Brain pericyte (primary cell): Measurements from ENCODE around the gene SYVN1.
"Not testable (repeated sequence)": the region's sequence is repeated elsewhere in the genome, so short reads cannot be mapped to it uniquely, and the experiment has no call there.

Experiments
- DNase-seq: peaks from one replicate; pipeline ENCODE4 v3.0.0-alpha.2; 2012; ENCODE audit warnings: low read depth, low spot score

SYVN1 gene

DNA sequence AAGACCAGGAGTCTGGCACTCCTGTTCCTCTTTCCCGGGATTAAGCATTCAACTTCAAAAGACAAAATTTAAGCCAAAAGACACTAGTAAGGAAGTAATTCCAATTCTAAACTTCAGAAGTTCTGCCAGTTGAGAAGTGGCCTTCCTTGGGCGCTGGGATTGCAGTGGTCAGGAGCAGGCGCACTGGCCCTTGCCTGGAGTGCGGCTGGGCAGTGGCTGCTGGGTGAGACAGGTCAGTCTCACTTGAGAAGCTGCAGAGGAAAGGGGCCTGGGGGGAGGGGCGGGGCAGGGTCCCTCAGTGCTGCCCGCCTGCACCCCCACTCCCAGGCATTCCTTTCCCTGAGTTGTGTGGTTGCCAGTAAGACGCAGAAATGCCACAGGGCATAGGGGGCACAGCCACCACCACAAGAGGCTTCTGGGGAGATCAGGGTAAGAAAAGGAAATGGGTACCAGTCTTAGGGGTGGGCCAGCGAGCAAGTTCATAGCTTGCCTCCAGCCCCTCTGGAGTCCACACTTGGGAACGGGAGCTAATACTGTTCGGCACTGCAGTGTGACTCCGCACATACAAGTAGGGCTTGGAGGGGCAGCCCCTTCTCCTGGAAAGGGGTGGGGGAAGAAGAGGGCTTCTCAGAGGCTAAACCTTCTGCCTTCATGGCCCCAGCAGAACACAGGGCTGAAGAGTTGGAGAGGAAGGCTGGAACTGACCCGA, 6.7 kb downstream of the SYVN1 start:
- no peak for DNase-seq

DNA sequence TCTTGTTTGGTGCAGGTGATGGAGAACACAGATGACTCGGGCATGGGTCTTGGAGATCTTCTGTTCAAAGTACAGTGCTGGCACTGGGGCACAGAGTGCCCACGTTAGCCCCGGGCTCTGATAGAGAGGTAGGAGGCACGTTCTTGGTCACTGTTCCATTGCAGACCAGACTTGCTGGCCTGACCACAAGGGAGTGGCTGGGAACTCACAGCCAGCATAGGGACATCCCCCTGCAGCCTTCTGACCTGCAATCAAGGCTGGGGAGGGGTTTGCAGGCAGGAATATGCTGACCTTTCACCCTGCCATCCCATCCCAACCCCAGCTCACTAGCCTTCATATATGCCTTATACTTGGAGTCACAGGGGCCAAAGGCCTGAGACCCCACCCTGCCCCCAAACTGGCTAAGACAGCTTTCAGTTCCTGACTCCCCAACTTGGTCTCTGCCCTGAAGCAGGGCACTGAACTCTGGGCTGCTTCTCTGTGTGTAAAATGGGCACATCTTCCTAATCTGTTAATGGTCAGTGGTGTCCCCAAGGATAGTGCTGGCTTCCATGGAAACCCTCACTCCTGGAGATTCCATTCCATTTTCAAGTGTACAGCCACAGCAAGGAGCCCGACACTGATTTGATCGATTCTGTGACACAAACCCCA, 7.6 kb downstream of the SYVN1 start:
- no peak for DNase-seq

DNA sequence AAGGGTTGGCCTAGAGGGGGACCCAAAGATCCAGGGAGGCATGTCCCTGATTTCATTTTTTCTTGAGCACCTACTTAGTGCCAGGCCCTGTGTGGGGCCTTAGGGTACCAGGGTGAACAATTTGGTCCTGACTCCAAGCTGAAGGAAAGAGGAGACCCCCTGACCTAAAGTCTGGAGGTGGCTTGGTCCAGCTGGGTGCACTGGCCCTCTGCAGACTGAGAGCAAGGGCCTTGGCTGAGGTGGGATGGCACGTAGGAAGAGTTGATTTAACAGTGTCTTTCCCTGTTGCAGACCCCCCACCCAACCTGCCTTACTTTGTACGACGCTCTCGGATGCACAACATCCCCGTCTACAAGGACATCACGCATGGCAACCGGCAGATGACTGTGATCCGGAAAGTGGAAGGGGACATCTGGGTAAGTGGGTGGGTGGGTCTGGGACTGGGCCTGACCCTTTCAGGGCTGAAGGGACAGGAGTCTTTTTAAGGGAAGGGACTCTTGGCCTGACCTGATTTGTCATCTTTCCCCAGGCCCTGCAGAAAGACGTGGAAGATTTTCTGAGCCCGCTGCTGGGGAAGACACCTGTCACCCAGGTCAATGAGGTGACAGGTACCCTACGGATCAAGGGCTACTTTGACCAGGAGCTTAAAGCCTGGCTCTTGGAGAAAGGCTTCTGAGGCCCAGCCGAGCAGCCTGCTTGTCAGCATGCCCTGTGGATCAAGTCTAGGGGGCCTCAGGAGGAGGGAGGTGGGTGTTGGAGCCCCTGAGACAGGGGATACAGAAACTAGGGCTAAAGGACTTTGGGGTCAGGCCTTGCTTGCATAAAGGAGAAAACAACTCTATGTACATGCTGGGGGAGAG, 8.9 kb downstream of the SYVN1 start:
- no peak for DNase-seq

DNA sequence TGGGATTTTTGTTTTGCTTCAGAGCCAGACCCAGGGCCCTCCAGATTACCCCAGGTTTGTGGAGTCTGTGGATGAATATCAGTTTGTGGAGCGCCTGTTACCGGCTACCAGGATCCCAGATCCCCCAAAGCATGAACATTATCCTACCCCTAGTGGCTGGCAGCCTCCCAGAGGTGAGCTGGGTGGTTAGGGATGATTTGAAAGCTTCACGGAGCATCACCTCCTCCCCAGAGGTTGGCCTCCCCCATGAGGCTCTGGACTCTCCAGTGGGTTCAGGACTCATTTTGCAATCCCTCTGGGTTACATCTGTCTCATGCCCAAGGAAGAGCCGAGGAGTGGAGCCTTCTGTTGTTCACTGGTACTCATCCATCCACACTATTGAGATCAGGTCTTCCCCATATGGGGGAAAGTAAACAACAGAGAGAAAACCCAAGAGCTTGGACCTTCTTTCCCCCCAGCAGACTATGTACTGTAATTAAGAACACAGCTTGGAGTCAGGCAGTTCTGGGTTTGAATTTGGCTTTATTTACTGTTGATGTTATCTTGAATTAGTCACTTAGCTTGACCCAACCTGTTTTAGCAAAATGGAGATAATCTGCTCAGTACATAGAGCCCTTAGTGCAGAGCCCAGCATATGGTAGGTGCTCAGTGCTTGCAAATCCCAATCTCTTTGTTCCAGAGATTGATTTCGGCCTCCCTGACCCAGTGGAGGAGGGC, 9.7 kb downstream of the SYVN1 start:
- no peak for DNase-seq

DNA sequence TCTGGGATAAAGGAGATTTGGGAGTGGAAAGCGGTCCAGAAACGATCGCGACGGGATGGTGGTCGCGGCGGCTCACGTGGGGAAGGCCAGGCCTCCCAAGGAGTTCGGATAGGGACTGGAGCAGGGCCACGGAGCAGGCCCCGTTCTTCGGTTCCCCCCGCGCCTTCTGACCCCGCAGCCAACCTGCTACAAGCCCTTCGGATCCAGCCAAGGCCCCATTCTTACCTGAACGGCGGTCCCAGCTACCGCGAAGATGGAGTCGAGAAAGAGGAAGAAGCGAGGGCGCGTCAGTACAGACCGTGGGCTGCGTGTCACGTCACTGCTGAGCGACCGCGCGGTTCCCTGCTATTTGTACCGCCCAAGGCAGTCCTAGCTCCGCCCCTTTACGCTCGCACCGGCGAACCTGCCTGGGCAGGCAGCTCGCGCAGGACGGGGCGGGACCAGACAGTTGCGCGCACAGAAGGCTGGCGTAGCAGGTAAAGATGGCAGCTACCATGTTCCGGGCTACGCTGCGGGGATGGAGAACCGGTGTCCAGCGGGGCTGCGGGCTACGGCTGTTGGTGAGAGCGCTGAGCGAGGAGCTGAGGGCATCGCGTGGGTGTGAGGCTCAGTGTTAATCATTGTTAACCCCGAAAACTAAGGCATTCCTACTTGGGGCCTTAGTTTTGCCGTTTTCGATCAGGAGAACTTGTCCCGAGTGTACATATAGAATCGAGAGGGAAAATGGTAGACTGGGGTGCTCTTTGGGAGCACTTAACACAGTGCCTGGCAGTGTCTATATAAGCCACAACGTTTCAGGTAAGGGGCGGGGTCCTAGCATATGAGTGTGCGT, 12.2 kb downstream of the SYVN1 start, which contains the start of the genes FAU and MRPL49:
Gene FAU, minus strand, starts transcription at position 270 of the 832 bp plus-strand sequence. CDS start 321 bp downstream, outside the sequence.
Gene MRPL49, plus strand, starts transcription at position 457 of the 832 bp plus-strand sequence. Its CDS starts 26 bp downstream, at position 483.
- peak; percentile 90 for DNase-seq

DNA sequence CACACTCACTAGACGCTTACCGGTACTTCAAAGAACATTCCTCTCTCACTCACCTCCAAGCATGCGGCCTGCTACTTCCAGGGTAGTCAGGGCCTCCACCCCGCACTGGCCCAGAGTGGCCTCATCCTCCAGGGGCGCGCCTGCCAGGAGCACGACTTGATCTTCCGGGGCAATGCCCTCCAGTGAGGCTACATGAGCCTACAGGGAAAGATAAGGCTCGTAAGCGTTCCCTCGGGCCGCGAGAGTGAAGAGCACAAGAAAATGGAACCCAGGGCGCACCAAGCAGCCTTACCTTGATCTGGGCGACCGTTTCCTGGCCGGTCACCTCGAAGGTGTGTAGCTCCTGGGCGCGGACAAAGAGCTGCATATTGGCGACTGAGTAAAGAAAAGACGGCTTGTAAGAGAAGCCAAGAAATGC, 12.9 kb downstream of the SYVN1 start:
- DNase-seq = no peak

DNA sequence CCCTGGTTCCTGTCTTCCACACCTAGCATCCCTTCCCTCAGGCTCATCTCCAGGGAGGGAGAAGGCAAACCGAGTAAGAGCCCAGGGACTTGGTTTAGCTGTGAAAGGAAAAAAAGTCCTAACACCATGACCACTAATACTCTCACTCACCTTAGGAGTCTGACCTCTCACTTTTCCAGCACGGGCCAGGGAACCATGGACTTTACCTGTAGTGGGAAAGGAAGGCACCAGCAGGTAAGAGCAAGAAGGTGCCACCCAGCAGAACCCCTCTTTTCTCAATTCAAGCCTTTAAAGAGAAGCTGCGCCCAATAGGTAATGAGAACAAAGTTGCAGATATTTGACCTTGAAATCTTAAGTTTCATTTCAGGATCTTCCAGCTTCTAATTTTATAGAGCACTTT, 13.5 kb downstream of the SYVN1 start:
- DNase-seq = no peak

DNA sequence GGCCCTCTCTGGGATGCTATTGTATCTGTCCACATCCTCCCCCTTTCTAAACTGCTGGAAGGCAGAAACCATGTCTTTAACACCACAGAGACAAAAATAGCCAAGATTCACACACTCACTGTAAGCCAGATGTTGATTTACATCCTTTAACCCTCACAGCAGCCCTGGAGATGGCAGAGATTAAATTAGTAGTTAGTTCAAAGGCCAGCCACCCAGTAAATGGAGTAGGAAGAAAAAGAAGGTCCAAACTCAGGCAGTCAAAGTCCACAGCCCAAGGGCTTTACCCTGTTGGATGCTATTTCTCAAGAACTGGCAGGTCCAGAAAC, 14.7 kb downstream of the SYVN1 start:
- no peak for DNase-seq

DNA sequence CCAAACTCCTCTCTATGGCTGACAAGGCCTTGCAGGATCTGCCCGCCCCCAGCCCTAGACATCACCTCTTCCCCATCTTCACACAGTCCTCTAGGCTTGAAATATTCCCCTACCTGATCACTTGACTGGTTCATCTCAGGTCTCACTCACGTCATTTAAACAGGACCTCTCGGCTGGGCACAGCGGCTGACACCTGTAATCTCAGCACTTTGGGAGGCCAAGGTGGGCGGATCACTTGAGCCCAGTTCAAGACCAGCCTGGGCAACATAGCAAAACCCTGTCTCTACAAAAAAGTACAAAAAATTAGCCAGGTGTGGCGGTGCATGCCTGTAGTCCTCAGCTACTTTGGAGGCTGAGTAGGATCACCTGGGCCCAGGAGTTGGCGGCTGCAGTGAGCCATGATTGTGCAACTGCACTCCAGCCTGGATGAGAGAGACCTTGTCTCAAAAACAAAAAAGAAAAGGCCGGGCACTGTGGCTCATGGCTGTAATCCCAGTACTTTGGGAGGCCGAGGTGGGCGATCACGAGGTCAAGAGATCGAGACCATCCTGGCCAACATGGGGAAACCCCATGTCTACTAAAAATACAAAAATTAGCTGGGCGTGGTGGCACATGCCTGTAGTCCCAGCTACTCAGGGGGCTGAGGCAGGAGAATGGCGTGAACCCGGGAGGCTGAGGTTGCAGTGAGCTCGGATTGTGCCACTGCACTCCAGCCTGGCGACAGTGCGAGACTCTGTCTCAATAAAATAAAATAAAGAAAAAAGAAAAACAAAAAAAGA, 15.2 kb downstream of the SYVN1 start:
- DNase-seq = not testable (repeated sequence)

DNA sequence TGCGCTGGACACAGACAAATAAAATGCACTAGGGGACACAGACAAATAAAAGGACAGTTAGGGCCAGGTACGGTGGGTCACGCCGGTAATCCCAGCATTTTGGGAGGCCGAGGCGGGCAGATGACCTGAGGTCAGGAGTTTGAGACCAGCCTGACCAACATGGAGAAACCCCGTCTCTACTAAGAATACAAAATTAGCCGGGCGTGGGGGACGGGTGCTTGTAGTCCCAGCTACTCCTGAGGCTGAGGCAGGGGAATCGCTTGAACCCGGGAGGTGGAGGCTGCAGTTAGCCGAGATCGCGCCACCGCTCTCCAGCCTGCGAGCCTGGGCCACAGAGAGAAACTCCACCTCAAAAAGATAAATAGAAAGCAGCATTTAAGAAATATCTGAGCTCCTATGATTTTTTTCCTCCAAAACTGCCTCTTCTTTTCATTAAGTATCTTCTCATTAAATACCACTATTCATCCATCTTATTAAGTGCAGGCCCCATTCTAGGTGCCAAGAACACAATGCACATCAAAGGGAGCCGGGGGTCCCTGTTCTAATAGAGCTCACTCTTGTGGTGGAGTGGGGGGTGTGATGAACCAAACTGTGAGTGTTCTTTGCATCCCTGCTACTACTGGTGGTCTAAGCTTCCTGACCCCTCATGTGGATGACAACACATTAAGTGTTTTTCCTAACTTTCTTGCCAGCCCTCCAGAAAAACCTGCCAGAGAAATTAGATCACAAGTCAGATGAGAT, 16.1 kb downstream of the SYVN1 start:
- DNase-seq = no peak

DNA sequence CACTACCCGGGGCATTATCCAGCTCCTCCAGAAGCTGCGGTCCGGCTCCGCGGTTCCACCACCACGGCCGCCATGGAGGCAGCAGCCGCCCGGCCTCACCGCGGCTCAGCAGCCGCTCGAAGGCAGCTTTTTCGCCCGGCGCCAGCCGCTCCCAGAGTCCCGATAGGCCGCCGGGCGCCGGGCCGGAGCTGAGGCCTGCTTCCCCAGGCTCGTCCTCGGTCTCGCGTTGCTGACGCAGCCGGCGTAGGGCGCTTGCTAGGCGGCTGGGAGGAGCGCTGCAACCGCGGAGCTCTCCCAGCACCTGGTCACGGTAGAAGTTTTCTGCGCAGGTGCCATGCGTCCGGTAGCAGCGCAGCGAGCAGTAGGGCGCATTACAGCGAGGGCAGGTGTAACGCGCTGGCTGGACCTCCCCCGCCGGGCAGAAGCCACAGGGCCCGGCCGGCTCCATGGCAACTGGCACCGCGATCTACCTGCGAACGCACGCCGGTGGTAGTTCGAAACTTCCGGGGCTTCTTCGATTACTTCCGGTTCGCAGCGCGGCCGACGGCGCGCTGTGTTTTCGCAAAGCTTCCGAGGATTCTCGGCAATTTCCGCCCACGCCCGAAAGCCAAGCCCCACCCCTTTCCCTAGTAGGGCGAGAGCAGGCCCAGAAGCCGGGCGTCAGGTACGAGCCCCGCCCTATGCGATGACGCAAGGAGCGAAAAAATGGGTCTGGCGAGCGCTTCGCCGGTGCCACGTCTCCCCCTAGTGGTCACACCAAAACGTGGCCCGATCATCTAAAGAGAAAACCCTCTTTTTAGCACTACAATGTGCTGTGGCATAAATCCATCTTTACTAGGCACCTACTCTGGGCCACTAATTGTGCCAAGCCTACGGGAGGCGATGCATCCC, 16.9 kb downstream of the SYVN1 start, which contains the start of gene ZNHIT2:
Gene ZNHIT2, minus strand, starts transcription at position 496 of the 891 bp plus-strand sequence. Its CDS starts 48 bp downstream, at position 448.
- DNase-seq = peak; percentile 97

DNA sequence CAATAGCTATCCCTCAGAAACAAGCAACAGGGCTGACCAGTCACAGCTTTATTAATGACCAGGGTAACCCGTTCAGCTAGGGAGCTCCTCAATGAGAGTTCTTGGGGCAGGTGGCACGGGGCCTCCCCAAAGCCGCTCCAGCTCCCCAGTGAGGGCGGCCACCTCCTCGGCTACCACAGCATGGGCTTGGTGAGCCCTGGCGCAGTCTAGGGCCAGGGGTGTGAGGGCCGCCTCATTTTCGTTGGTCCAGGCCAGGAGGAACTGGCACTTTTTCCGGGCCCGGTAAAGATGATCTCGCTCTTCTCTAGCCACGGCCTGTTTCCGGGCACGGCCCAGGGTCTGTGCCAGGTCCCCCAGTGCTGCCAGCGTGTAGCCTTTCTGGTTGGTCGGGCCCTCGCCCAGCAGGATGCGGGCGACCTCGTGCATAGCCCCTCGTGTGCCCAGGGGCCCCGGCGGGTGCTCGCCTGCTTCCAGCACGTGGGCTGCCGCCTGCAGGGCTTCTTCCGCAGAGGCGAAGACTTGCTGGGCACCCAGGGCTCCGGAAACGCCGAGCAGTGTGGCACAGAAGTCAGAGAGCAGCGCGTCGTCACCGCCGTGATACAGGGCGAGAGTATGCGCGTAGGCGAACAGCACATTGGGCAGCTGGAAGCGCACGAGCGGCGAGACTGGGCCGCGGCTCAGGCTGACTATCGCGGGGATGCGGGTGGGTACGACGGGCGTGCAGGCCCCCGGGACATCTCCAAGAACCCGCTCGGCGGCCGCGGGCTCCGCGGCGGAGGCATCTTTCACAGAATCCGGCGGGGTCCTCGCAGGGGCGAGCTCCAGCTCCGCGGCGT, 17.7 kb downstream of the SYVN1 start:
- DNase-seq = no peak

DNA sequence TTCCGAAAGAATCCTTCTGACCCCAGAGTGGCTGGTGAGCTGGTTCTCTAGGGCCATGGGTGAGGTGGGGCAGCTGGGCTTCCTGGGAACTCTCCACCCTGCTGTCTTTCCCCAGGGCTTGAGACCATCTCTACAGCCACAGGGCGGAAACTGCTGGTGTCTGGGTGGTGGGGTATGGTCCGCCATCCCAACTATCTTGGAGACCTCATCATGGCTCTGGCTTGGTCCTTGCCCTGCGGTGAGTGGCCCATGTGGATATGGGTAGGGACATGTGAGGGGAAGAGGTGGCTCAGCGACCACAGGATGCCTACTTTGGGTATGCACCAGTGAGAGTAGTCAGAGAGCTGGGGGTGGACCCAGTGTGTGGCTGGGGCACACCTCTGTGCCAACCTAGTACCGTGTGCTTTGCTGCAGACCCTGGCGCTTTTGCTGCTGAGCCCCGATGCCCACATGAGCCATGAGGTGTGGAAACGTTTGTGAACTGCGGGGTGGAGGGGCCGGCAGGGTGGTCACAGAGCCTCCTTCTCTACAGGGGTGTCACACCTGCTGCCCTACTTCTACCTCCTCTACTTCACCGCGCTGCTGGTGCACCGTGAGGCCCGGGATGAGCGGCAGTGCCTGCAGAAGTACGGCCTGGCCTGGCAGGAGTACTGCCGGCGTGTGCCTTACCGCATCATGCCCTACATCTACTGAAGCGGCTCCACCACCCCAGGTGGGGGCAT, 18.8 kb downstream of the SYVN1 start:
- DNase-seq = no peak

DNA sequence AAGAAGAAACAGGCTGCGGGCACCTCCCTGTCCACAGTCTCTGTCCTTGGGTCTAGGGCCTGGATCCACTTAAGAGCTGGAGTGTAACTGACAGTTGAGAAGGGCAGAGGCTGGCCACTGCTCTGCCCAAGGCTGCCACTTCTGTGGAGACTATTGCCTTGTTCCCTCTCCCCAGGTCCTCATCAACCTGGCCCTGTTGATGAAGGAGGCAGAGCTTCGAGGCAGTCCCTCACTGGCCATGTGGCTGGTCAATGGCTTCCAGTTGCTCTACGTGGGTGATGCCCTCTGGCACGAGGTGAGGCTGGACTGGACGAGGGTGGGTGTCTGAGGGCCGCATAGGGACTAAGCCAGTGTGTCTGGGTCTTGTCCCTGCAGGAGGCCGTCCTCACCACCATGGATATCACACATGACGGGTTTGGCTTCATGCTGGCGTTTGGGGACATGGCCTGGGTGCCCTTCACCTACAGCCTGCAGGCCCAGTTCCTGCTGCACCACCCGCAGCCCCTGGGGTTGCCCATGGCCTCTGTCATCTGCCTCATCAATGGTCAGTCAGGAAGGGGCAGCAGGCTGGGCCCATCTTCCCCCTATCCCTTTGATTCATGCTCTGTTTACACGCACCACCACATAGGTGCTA, 19.7 kb downstream of the SYVN1 start:
- DNase-seq = no peak

DNA sequence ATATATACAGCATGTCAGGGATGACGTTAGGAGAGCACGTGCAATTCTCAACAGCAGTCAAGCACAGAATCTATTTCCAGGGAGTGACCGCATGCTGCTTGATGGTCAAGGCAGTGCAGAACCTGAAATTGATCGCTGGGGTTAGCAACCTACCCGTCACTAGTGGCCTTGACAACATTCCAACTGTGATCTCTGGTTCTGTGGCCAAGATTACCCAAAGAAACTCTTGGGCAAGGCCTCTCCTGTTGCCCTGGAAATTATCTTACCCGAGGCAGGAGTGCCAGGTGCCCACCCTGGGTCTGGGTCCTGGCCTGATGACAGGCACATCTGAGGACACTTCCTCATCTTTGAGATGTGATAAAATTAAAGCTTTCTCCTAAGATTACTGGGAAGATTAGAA, 20.5 kb downstream of the SYVN1 start:
- no peak for DNase-seq

DNA sequence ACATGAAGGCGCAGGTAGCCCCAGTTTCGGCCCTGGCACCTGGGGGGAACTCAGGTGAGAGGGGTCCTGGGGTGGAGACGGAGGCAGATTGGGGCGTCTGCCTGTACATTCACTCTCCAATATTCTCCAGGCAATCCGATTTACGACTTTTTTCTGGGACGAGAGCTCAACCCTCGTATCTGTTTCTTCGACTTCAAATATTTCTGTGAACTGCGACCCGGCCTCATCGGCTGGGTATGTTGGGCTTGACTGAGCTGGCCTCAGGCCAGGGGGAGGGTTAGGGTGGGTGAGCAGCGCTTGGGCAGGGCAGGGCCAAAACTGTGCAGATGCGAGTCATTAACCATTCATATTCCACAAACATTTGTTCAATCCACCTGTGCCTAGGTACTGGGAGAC, 21.0 kb downstream of the SYVN1 start:
- no peak for DNase-seq
